A549 (cell line): ENCODE results near the gene C4orf54. TPM values are rescaled to one million over a fixed set of nuclear protein-coding genes. Genes with fewer than 3 reads are reported as not detected.
A peak's percentile ranks its signal among the peaks of the same experiment; 100 is the strongest.

Experiments
- ATAC-seq, 2 experiments: fragments of 200-7000 bp in 1 of 2; fragments of >200 bp in 1 of 2; cut with Nextera tagmentation in 1 of 2; cut with Tn5 transposase in 1 of 2; 3 replicates each; pipeline versions ENCODE4 v1.8.0 to v1.9.1; 2018 to 2020; ENCODE audit warnings: mild to moderate bottlenecking in 1 of 2, moderate library complexity in 1 of 2
- CTCF ChIA-PET: fragments of 300-600 bp; sonication (Branson Sonifier 250); formaldehyde crosslinking; extraction: SDS; loops from one replicate; lab custom pipeline; 2021; ENCODE audit warnings: antibody characterized with exemption, inconsistent platforms; lab: Yijun Ruan, JAX
- POLR2A ChIA-PET: fragments of 350-600 bp; formaldehyde crosslinking; extraction: SDS; loops from one replicate; lab custom pipeline; 2021; ENCODE audit warnings: antibody characterized with exemption, inconsistent platforms; lab: Yijun Ruan, JAX
- DNase-seq, 2 experiments: peaks; one replicate each; pipeline versions ENCODE4 v3.0.0 to v3.0.0-alpha.2; 2011 to 2016; ENCODE audit warnings: low read depth in 1 of 2, low spot score in 1 of 2
- FAIRE-seq: peaks from 2 replicates; lab custom pipeline; 2011; peaks lifted over from hg19 to GRCh38; lab: Jason Lieb, UNC
- H3K27ac ChIP-seq, 2 experiments: fragments of >200 bp; sonication (Bioruptor Twin); formaldehyde crosslinking; 3 replicates each; pipeline ENCODE4 v1.5.1; 2016 to 2017
- H3K4me1 ChIP-seq: fragments of >200 bp; sonication (Bioruptor Twin); formaldehyde crosslinking; 3 replicates; pipeline ENCODE4 v1.6.1; 2016
- H3K4me2 ChIP-seq: fragments of >200 bp; sonication (Bioruptor Twin); formaldehyde crosslinking; 3 replicates; pipeline ENCODE4 v1.6.1; 2016
- H3K4me3 ChIP-seq: fragments of >200 bp; sonication (Bioruptor Twin); formaldehyde crosslinking; 3 replicates; pipeline ENCODE4 v1.5.1; 2016
- H3K9me3 ChIP-seq: fragments of >200 bp; sonication (Bioruptor Twin); formaldehyde crosslinking; 3 replicates; pipeline ENCODE4 v1.6.1; 2016
- BCL3 ChIP-seq: fragments of >200 bp; sonication (Bioruptor Twin); formaldehyde crosslinking; IDR thresholded peaks from 3 replicates; pipeline ENCODE4 v1.6.1; 2016
- CBX2 ChIP-seq: fragments of 200-600 bp; sonication (generic); IDR thresholded peaks from 2 replicates; pipeline ENCODE4 v1.6.1; 2016; ENCODE audit warnings: low read depth, mild to moderate bottlenecking, borderline replicate concordance
- CBX8 ChIP-seq: fragments of 200-600 bp; sonication (generic); IDR thresholded peaks from 2 replicates; pipeline ENCODE4 v1.6.1; 2016
- CHD2 ChIP-seq: fragments of 150-350 bp; IDR thresholded peaks from 2 replicates; pipeline ENCODE4 v1.6.1; 2014; ENCODE audit warnings: low read length; ENCODE audit not compliant: partially characterized antibody
- EHF ChIP-seq: fragments of 250-450 bp; sonication (Bioruptor Pico); IDR thresholded peaks from 2 replicates; pipeline ENCODE4 v1.5.0; 2020; ENCODE audit warnings: mild to moderate bottlenecking
- ELK1 ChIP-seq: fragments of 150-350 bp; IDR thresholded peaks from 2 replicates; pipeline ENCODE4 v1.6.1; 2014; ENCODE audit warnings: low read depth, mild to moderate bottlenecking, low read length
- EP300 ChIP-seq, 2 experiments: fragments of >200 bp; sonication (Bioruptor Twin); formaldehyde crosslinking; IDR thresholded peaks; 2 replicates in 1 of 2; 3 replicates in 1 of 2; pipeline ENCODE4 v1.6.1; 2016 to 2017
- ESRRA ChIP-seq: fragments of 150-350 bp; IDR thresholded peaks from 2 replicates; pipeline ENCODE4 v1.6.1; 2014; ENCODE audit warnings: mild to moderate bottlenecking, low read length, borderline replicate concordance
- FOSB ChIP-seq: fragments of 250-450 bp; sonication (Bioruptor Pico); IDR thresholded peaks from 2 replicates; pipeline ENCODE4 v1.5.0; 2020; ENCODE audit warnings: mild to moderate bottlenecking, moderate library complexity
- FOSL2 ChIP-seq, 2 experiments: fragments of 450-650 bp in 1 of 2; fragments of >200 bp in 1 of 2; sonication (Bioruptor Twin) in 1 of 2; formaldehyde crosslinking; IDR thresholded peaks; 2 replicates each; pipeline versions ENCODE4 v1.5.0 to v1.6.1; 2016 to 2020; ENCODE audit warnings: mild to moderate bottlenecking in 1 of 2, moderate library complexity in 1 of 2
- HDAC2 ChIP-seq: fragments of 200-600 bp; sonication (generic); IDR thresholded peaks from 2 replicates; pipeline ENCODE4 v1.6.1; 2016
- HOXB5 ChIP-seq: fragments of 250-450 bp; sonication (Bioruptor Pico); IDR thresholded peaks from 2 replicates; pipeline ENCODE4 v1.5.0; 2020; ENCODE audit warnings: mild to moderate bottlenecking, moderate library complexity
- JUNB ChIP-seq: fragments of >200 bp; sonication (Bioruptor Twin); formaldehyde crosslinking; IDR thresholded peaks from 2 replicates; pipeline ENCODE4 v1.6.1; 2016
- KDM1A ChIP-seq: fragments of 200-600 bp; sonication (generic); IDR thresholded peaks from 2 replicates; pipeline ENCODE4 v1.6.1; 2016; ENCODE audit warnings: low read depth, mild to moderate bottlenecking
- MAFK ChIP-seq: fragments of 450-650 bp; IDR thresholded peaks from 2 replicates; pipeline ENCODE4 v1.6.1; 2014; ENCODE audit not compliant: partially characterized antibody
- MAX ChIP-seq: IDR thresholded peaks from 2 replicates; pipeline ENCODE4 v1.6.1; 2012
- NFE2L2 ChIP-seq: fragments of 150-350 bp; conservative IDR thresholded peaks from 2 replicates; pipeline ENCODE4 v1.6.1; 2014; ENCODE audit warnings: low read length
- NR3C1 ChIP-seq: fragments of >200 bp; sonication (Bioruptor Twin); formaldehyde crosslinking; IDR thresholded peaks from 3 replicates; pipeline ENCODE4 v1.6.1; 2017
- POLR2A ChIP-seq: IDR thresholded peaks from 2 replicates; pipeline ENCODE4 v1.6.1; 2012; ENCODE audit warnings: mild to moderate bottlenecking, low read length
- POLR2AphosphoS2 ChIP-seq: conservative IDR thresholded peaks from 2 replicates; pipeline ENCODE4 v1.6.1; 2012; ENCODE audit warnings: low read length, improper control_type of control experiment, inconsistent platforms
- RAD21 ChIP-seq, 2 experiments: fragments of >200 bp in 1 of 2; sonication (Bioruptor Twin) in 1 of 2; formaldehyde crosslinking in 1 of 2; IDR thresholded peaks in 1 of 2; conservative IDR thresholded peaks in 1 of 2; 2 replicates in 1 of 2; 3 replicates in 1 of 2; pipeline ENCODE4 v1.6.1; 2012 to 2018; ENCODE audit warnings: inconsistent platforms in 1 of 2
- RCOR1 ChIP-seq: fragments of 150-350 bp; IDR thresholded peaks from 2 replicates; pipeline ENCODE4 v1.6.1; 2014; ENCODE audit warnings: antibody characterized with exemption, low read length, low read depth
- REST ChIP-seq: fragments of 200-600 bp; sonication (generic); IDR thresholded peaks from 2 replicates; pipeline ENCODE4 v1.6.1; 2016; ENCODE audit warnings: antibody characterized with exemption, mild to moderate bottlenecking, moderate library complexity
- RFX5 ChIP-seq: fragments of 450-650 bp; IDR thresholded peaks from 2 replicates; pipeline ENCODE4 v1.7.1; 2014; ENCODE audit warnings: antibody characterized with exemption, mild to moderate bottlenecking, moderate library complexity
- RNF2 ChIP-seq: fragments of 200-600 bp; sonication (generic); IDR thresholded peaks from 2 replicates; pipeline ENCODE4 v1.6.1; 2016; ENCODE audit warnings: low read depth, mild to moderate bottlenecking, antibody characterized with exemption, moderate library complexity, borderline replicate concordance
- SREBF2 ChIP-seq: fragments of 450-650 bp; IDR thresholded peaks from 2 replicates; pipeline ENCODE4 v1.6.1; 2014; ENCODE audit warnings: mild to moderate bottlenecking, moderate library complexity
- TFCP2L1 ChIP-seq: fragments of 250-450 bp; sonication (Bioruptor Pico); IDR thresholded peaks from 2 replicates; pipeline ENCODE4 v1.5.0; 2021; ENCODE audit warnings: mild to moderate bottlenecking
- USF2 ChIP-seq: fragments of 450-650 bp; IDR thresholded peaks from 2 replicates; pipeline ENCODE4 v1.6.1; 2014; ENCODE audit warnings: antibody characterized with exemption
- WGBS: methylation state at CpG from one replicate; pipeline ENCODE4 v1.1.6; 2017; ENCODE audit errors: missing lambda C conversion rate; 5-methylcytosine and 5-hydroxymethylcytosine counted together
- polyA plus RNA-seq, 4 experiments: library from polyadenylated mRNA; depleted of rRNA in 3 of 4; stranded (reverse); fragments of >200 nt; fragmentation: RNase III in 1 of 4; extraction: RNeasy Plus Mini Kit Qiagen cat#74134 plus additional on column Dnase treatment in 1 of 4; gene quantifications; 2 replicates in 3 of 4; 3 replicates in 1 of 4; pipeline ENCODE4 v1.2.3, GENCODE V29; 2011 to 2017

The C4orf54 gene
- polyA plus RNA-seq, 2 of the 4 experiments (the other 2 are of a cell fraction): not detected

DNA sequence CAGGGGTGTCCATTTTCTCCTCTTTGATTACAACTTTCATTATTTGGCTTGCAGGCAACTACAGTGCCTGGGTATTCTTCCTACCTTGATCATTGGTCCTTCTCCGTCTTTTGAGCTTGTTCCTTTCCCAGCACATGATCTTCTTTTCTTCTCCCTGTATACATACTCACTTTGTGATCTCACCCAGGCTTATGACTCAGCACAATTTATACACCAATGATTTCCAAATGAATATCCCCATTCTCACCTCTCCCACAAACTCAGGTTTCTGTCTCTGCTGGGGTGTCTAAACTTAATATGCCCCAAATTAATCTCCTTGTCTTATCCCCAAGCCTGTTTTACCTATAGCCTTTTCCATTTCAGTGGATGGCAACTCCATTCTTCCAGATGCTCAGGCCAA lies 19.5 kb upstream of the C4orf54 start:
- FAIRE-seq (no peak), ATAC-seq (no peak), DNase-seq (peak in 1 of 2 experiments; percentile 1)
- no peak overlapping the region for H3K4me2 ChIP-seq
- CTCF ChIA-PET: no interaction called here
- TF ChIP-seq CHD2 (no peak), RNF2 (no peak), POLR2A (no peak), NR3C1 (no peak), POLR2AphosphoS2 (no peak), TFCP2L1 (no peak), HDAC2 (no peak), MAFK (peak; percentile 68), JUNB (no peak), CBX8 (no peak), CBX2 (no peak), EP300 (IDR thresholded peaks at IDR 0.05) (no peak), NFE2L2 (peak; percentile 69), USF2 (no peak), FOSB (CRISPR knock-in tag) (no peak), ESRRA (no peak)
- no peak overlapping the region for H3K27ac ChIP-seq
- H3K9me3 ChIP-seq: peaks cover 5% of the 10 kb centered on the region; the same call in 1 of the 3 replicates
- WGBS: 87% methylated on average over 1 of the region's 1 CpG
- H3K4me3 ChIP-seq: no peak overlapping the region
- POLR2A ChIA-PET: no interaction called here
- no peaks in the 10 kb centered on the region for H3K4me1 ChIP-seq

- ChIA-PET CTCF (no interaction called here), POLR2A (no interaction called here)
- no peak overlapping the region for H3K4me2 ChIP-seq
These were observed 12.9 kb upstream of the C4orf54 start for GRCh38 chr4:99670409-99671073.

GRCh38 chr4:99669084-99669483 lies 11.5 kb upstream of the C4orf54 start:
- peaks cover 5% of the 10 kb centered on the region; the same call in 1 of the 3 replicates for H3K9me3 ChIP-seq
- H3K4me1 ChIP-seq: no peaks in the 10 kb centered on the region
- FAIRE-seq (no peak), DNase-seq (no peak), ATAC-seq (no peak)
- H3K4me3 ChIP-seq: no peak overlapping the region
- H3K27ac ChIP-seq: no peak overlapping the region
- ChIA-PET CTCF (no interaction called here), POLR2A (no interaction called here)
- WGBS: 83% methylated on average over 1 of the region's 1 CpG
- no peak overlapping the region for H3K4me2 ChIP-seq
- TF ChIP-seq RNF2 (no peak), CBX2 (no peak), MAX (no peak), REST (no peak), ELK1 (no peak), RCOR1 (no peak), NR3C1 (no peak), RAD21 (conservative IDR thresholded peaks at IDR 0.05 in 1 of 2, IDR thresholded peaks at IDR 0.05 in 1 of 2) (no peak), FOSL2 (IDR thresholded peaks at IDR 0.05) (no peak), FOSL2 (CRISPR knock-in tag; IDR thresholded peaks at IDR 0.05) (no peak)

More at GRCh38 chr4:99670409-99671073, 12.9 kb upstream of the C4orf54 start:
- no peak overlapping the region for H3K4me3 ChIP-seq
- no peak for FAIRE-seq
- TF ChIP-seq EHF (CRISPR knock-in tag): no peak
- no peak for TF ChIP-seq RFX5
- no peak for TF ChIP-seq HDAC2
- no peak for TF ChIP-seq BCL3
- no peak for TF ChIP-seq KDM1A
- no peak for TF ChIP-seq HOXB5 (CRISPR knock-in tag)
- no peak for TF ChIP-seq SREBF2
- TF ChIP-seq RAD21 (conservative IDR thresholded peaks at IDR 0.05 in 1 of 2, IDR thresholded peaks at IDR 0.05 in 1 of 2): no peak
- DNase-seq: no peak
- no peak for ATAC-seq
- H3K9me3 ChIP-seq: peaks cover 5% of the 10 kb centered on the region; the same call in 1 of the 3 replicates
- 37% methylated on average over 5 of the region's 5 CpGs for WGBS
- no peak overlapping the region for H3K27ac ChIP-seq
- H3K4me1 ChIP-seq: no peaks in the 10 kb centered on the region
